K562 (cell line): ENCODE data around the gene ACTR3. TPM values are rescaled to one million over a fixed set of nuclear protein-coding genes. Genes with fewer than 3 reads are reported as not detected.
A peak's percentile ranks its signal among the peaks of the same experiment; 100 is the strongest.

Experiments
- ATAC-seq: fragments of 200-7000 bp; cut with Tn5 transposase; 3 replicates; pipeline ENCODE4 v1.9.1; 2020; ENCODE audit warnings: moderate library complexity
- Bru-seq: library from RNA; stranded (reverse); fragments of 400-500 nt; gene quantifications from one replicate; lab custom pipeline; 2021; lab: Mats Ljungman, UMichigan
- BruChase-seq, 2 experiments: library from RNA; stranded (reverse); fragments of 400-500 nt; gene quantifications; one replicate each; lab custom pipeline; 2021; lab: Mats Ljungman, UMichigan
- BruUV-seq: library from RNA; stranded (reverse); fragments of 400-500 nt; replicated peaks from 2 replicates; lab custom pipeline; 2021; lab: Mats Ljungman, UMichigan
- CTCF ChIA-PET: fragments of 300-600 bp; formaldehyde crosslinking; extraction: SDS; loops from one replicate; lab custom pipeline; 2021; ENCODE audit warnings: low intra/inter-chr PET ratio; lab: Yijun Ruan, JAX
- POLR2A ChIA-PET: fragments of 300-600, 350-650 bp; sonication (Branson Sonifier 250); formaldehyde crosslinking; extraction: SDS; loops from one replicate; lab custom pipeline; 2021; ENCODE audit warnings: antibody characterized with exemption, inconsistent platforms; lab: Yijun Ruan, JAX
- DNase-seq, 4 experiments: peaks; one replicate each; pipeline versions ENCODE4 v3.0.0 to v3.0.0-alpha.2; 2011 to 2018; ENCODE audit warnings: low spot score in 3 of 4, mixed read lengths in 3 of 4; ENCODE audit errors: extremely low read depth in 1 of 4
- FAIRE-seq: peaks from 2 replicates; lab custom pipeline; 2011; peaks lifted over from hg19 to GRCh38; lab: Jason Lieb, UNC
- H2AFZ ChIP-seq: 2 replicates; pipeline ENCODE4 v1.6.0; 2011; ENCODE audit warnings: low read depth, low read length, control low read depth, inconsistent platforms
- H3K27ac ChIP-seq: fragments of 200-600 bp; 3 replicates; pipeline ENCODE4 v1.8.0; 2011; ENCODE audit warnings: low read depth, mild to moderate bottlenecking, control low read depth, inconsistent platforms, low read length, moderate library complexity, mixed read lengths; ENCODE audit errors: extremely low read depth
- H3K27me3 ChIP-seq, 2 experiments: fragments of 300-600 bp in 1 of 2; 2 replicates in 1 of 2; 3 replicates in 1 of 2; pipeline versions ENCODE4 v1.6.0 to v1.8.0; 2011; ENCODE audit warnings: inconsistent platforms in 2 of 2, low read length in 2 of 2, mild to moderate bottlenecking in 1 of 2, mixed read lengths in 1 of 2, moderate library complexity in 1 of 2; ENCODE audit not compliant: control insufficient read depth in 2 of 2, insufficient read depth in 2 of 2
- H3K36me3 ChIP-seq: fragments of 300-600 bp; 3 replicates; pipeline ENCODE4 v1.8.0; 2011; ENCODE audit warnings: mild to moderate bottlenecking, low read length, inconsistent platforms; ENCODE audit not compliant: control insufficient read depth, insufficient read depth
- H3K4me1 ChIP-seq, 2 experiments: fragments of 200-600 bp in 1 of 2; replicated peaks in 1 of 2; 2 replicates in 1 of 2; 3 replicates in 1 of 2; pipeline versions ENCODE4 v1.5.1 to v1.8.0; 2011; ENCODE audit warnings: inconsistent platforms in 2 of 2, low read length in 2 of 2, mild to moderate bottlenecking in 1 of 2, mixed read lengths in 1 of 2, moderate library complexity in 1 of 2; ENCODE audit not compliant: control insufficient read depth in 2 of 2, insufficient read depth in 2 of 2
- H3K4me2 ChIP-seq: 2 replicates; pipeline ENCODE4 v1.6.1; 2011; ENCODE audit warnings: low read length, control low read depth, inconsistent platforms, mixed read lengths; ENCODE audit not compliant: insufficient read depth
- H3K4me3 ChIP-seq: fragments of 200-600 bp; sonication (generic), shearing (Covaris generic); 2 replicates; pipeline ENCODE4 v1.5.1; 2016; ENCODE audit warnings: control low read depth, inconsistent platforms
- H3K79me2 ChIP-seq: fragments of 200-600 bp; 3 replicates; pipeline ENCODE4 v1.8.0; 2011; ENCODE audit warnings: low read length, inconsistent platforms; ENCODE audit not compliant: control insufficient read depth, insufficient read depth
- H3K9ac ChIP-seq, 2 experiments: 2 replicates each; pipeline versions ENCODE4 v1.6.0 to v1.6.1; 2011; ENCODE audit warnings: low read depth in 2 of 2, low read length in 2 of 2, control low read depth in 1 of 2, inconsistent platforms in 1 of 2, mild to moderate bottlenecking in 1 of 2, mixed read lengths in 1 of 2; ENCODE audit not compliant: insufficient read depth in 1 of 2
- H3K9me1 ChIP-seq: one replicate; pipeline ENCODE4 v1.6.0; 2011; ENCODE audit warnings: inconsistent platforms, mild to moderate bottlenecking, low read length, moderate library complexity; ENCODE audit not compliant: control insufficient read depth, insufficient read depth
- H3K9me3 ChIP-seq: replicated peaks from 2 replicates; pipeline ENCODE4 v1.5.1; 2011; ENCODE audit warnings: low read depth, low read length, inconsistent platforms; ENCODE audit not compliant: control insufficient read depth, insufficient read depth
- H4K20me1 ChIP-seq: replicated peaks from 2 replicates; pipeline ENCODE4 v1.6.1; 2011; ENCODE audit warnings: low read length, inconsistent platforms, mixed read lengths; ENCODE audit not compliant: control insufficient read depth, insufficient read depth
- CXXC5 ChIP-seq: fragments of 250-450 bp; sonication (Bioruptor Pico); IDR thresholded peaks from 2 replicates; pipeline ENCODE4 v1.8.0; 2022; ENCODE audit warnings: inconsistent platforms, mild to moderate bottlenecking, moderate library complexity
- ETV6 ChIP-seq, 3 experiments: fragments of 150-350 bp in 1 of 3; sonication (generic) in 1 of 3; formaldehyde crosslinking in 1 of 3; IDR thresholded peaks; 2 replicates each; pipeline versions ENCODE4 v1.6.1 to v1.8.0; 2014 to 2022; ENCODE audit warnings: borderline replicate concordance in 2 of 3, low read depth in 2 of 3, antibody characterized with exemption in 1 of 3, low read length in 1 of 3, mild to moderate bottlenecking in 1 of 3, missing genetic modification reagents in 1 of 3
- GATA2 ChIP-seq: sonication (generic); formaldehyde crosslinking; IDR thresholded peaks from 2 replicates; pipeline ENCODE4 v1.4.0; 2020; ENCODE audit warnings: mild to moderate bottlenecking, missing genetic modification reagents
- HDAC1 ChIP-seq, 2 experiments: fragments of 450-650 bp; IDR thresholded peaks; 2 replicates each; pipeline ENCODE4 v1.6.1; 2016 to 2017; ENCODE audit warnings: inconsistent platforms in 1 of 2, mild to moderate bottlenecking in 1 of 2, moderate library complexity in 1 of 2
- NUFIP1 ChIP-seq: fragments of 450-650 bp; IDR thresholded peaks from 2 replicates; pipeline ENCODE4 v1.6.1; 2018; ENCODE audit not compliant: partially characterized antibody
- POU5F1 ChIP-seq: fragments of 150-350 bp; IDR thresholded peaks from 2 replicates; pipeline ENCODE4 v1.6.1; 2014; ENCODE audit warnings: borderline replicate concordance, low read length, low read depth, mild to moderate bottlenecking; ENCODE audit not compliant: partially characterized antibody
- RBM15 ChIP-seq: fragments of 200-400 bp; formaldehyde crosslinking; IDR thresholded peaks from 2 replicates; pipeline ENCODE4 v1.6.1; 2018; ENCODE audit warnings: mild to moderate bottlenecking, low read length, moderate library complexity; ENCODE audit not compliant: insufficient read depth
- TAF7 ChIP-seq: fragments of 450-650 bp; IDR thresholded peaks from 2 replicates; pipeline ENCODE4 v1.6.1; 2016; ENCODE audit warnings: missing genetic modification characterization, missing compliant biosample characterization
- TAL1 ChIP-seq: fragments of 450-650 bp; IDR thresholded peaks from 2 replicates; pipeline ENCODE4 v1.6.1; 2016; ENCODE audit warnings: mild to moderate bottlenecking
- TCF7 ChIP-seq: sonication (generic); IDR thresholded peaks from 2 replicates; pipeline ENCODE4 v1.6.1; 2016; ENCODE audit warnings: antibody characterized with exemption, borderline replicate concordance
- ZNF212 ChIP-seq: fragments of 450-650 bp; formaldehyde crosslinking; IDR thresholded peaks from 2 replicates; pipeline ENCODE4 v1.4.0; 2020; ENCODE audit warnings: mild to moderate bottlenecking
- ZNF511 ChIP-seq: sonication (generic); formaldehyde crosslinking; IDR thresholded peaks from 2 replicates; pipeline ENCODE4 v1.8.0; 2022; ENCODE audit warnings: mild to moderate bottlenecking, missing genetic modification reagents
- ZNF57 ChIP-seq: fragments of 450-650 bp; formaldehyde crosslinking; IDR thresholded peaks from 2 replicates; pipeline ENCODE4 v1.4.0; 2020; ENCODE audit warnings: mild to moderate bottlenecking, moderate library complexity
- WGBS: fragments of 100-300 bp; shearing (Covaris generic); methylation state at CpG from one replicate; pipeline ENCODE4 v1.1.6; 2016; ENCODE audit warnings: low coverage, mixed read lengths; ENCODE audit not compliant: insufficient coverage; ENCODE audit errors: missing lambda C conversion rate; 5-methylcytosine and 5-hydroxymethylcytosine counted together
- in situ Hi-C: fragments of 300-500 bp; cut with MboI; formaldehyde crosslinking; loops from 4 replicates; pipeline ENCODE4 v1.15.0; 2018; ENCODE audit warnings: inconsistent platforms, mixed read lengths
- intact Hi-C: fragments of 100-400 bp; cut with micrococcal nuclease; formaldehyde crosslinking; loops from 2 replicates; pipeline ENCODE4 v1.14.2; 2022
- long read RNA-seq, 3 experiments: library from polyadenylated mRNA in 2 of 3; library from RNA in 1 of 3; unstranded in 2 of 3; stranded (forward) in 1 of 3; transcript quantifications; one replicate each; pipeline ENCODE4 v2.0.0, GENCODE V29; 2019 to 2022
- polyA minus RNA-seq, 3 experiments: library from RNA; depleted of rRNA, polyadenylated mRNA; stranded (reverse); fragments of >200 nt; gene quantifications; 2 replicates each; pipeline ENCODE4 v1.2.3, GENCODE V29; 2011
- polyA plus RNA-seq, 8 experiments: library from polyadenylated mRNA; depleted of rRNA in 4 of 8; stranded (reverse) in 5 of 8; unstranded in 3 of 8; fragments of >200 nt; fragmentation: Nextera tagmentation in 2 of 8; fragmentation: Illumina TruSeq in 1 of 8; extraction: Ambion mirVana in 2 of 8; extraction: Trizol in 1 of 8; gene quantifications; 2 replicates each; pipeline versions ENCODE4 v1.2.1 to v1.2.3, GENCODE V29; 2011 to 2014; ENCODE audit warnings: inconsistent platforms in 1 of 8, missing spikeins in 1 of 8
- total RNA-seq, 7 experiments: library from RNA; depleted of rRNA in 6 of 7; stranded (reverse); fragments of >200 nt in 6 of 7; fragmentation: Illumina TruSeq in 2 of 7; extraction: Trizol in 2 of 7; gene quantifications; 2 replicates each; pipeline versions ENCODE4 v1.2.1 to v1.2.3, GENCODE V29; 2011 to 2021; ENCODE audit warnings: low replicate concordance in 1 of 7

Gene ACTR3
- 59.8 and 145 TPM in 2 replicates for total RNA-seq (2011; cell fraction: chromatin; rRNA removed; ENCODE audit: low replicate concordance)
- 44.6 and 49.2 TPM in 2 replicates for total RNA-seq (2011; cell fraction: nucleolus; rRNA removed)
- 65.8 and 108 TPM in 2 replicates for total RNA-seq (2011; cell fraction: nucleoplasm; rRNA removed)
- 142 and 192 TPM in 2 replicates for total RNA-seq (2014; rRNA removed)
- 273 and 317 TPM in 2 replicates for total RNA-seq (2014; rRNA removed; fragmentation: Illumina TruSeq; extraction: Trizol)
- total RNA-seq (2015; rRNA removed; fragmentation: Illumina TruSeq; extraction: Trizol) = 263 and 277 TPM in 2 replicates
- total RNA-seq (2021) = 307 and 310 TPM in 2 replicates
- polyA plus RNA-seq (2011; rRNA removed) = 246 and 354 TPM in 2 replicates
- polyA plus RNA-seq (2011; cell fraction: cytosol; rRNA removed) = 68.8 and 143 TPM in 2 replicates
- 48.3 and 83.7 TPM in 2 replicates for polyA plus RNA-seq (2011; cell fraction: nucleus; rRNA removed)
- 219 and 220 TPM in 2 replicates for polyA plus RNA-seq (2012)
- polyA plus RNA-seq (2014; fragmentation: Illumina TruSeq; extraction: Trizol) = 236 and 249 TPM in 2 replicates
- 10 to 100 TPM; 49.0 to 65.1 TPM for polyA plus RNA-seq (2014; fragmentation: Nextera tagmentation; extraction: Ambion mirVana)
- polyA plus RNA-seq (2014; rRNA removed) = 205 and 213 TPM in 2 replicates
- polyA minus RNA-seq (2011; rRNA and poly(A)+ RNA removed) = 455 and 468 TPM in 2 replicates
- 213 and 229 TPM in 2 replicates for polyA minus RNA-seq (2011; cell fraction: cytosol; rRNA and poly(A)+ RNA removed)
- 50.5 and 86.9 TPM in 2 replicates for polyA minus RNA-seq (2011; cell fraction: nucleus; rRNA and poly(A)+ RNA removed)
- percentile 96 among the genes with signal in this experiment for Bru-seq, nascent RNA
- BruChase-seq, experiment 1, labeled RNA remaining after a 2-hour chase = percentile 97 among the genes with signal in this experiment
- percentile 97 among the genes with signal in this experiment for BruChase-seq, experiment 2, labeled RNA remaining after a 6-hour chase
- long read RNA-seq, experiment 1, full-length matches to known transcripts = 585 of 682 reads
- long read RNA-seq, experiment 1, partial matches to known transcripts = 60 of 682 reads
- long read RNA-seq, experiment 1, other reads (novel, unspliced or antisense) = 37 of 682 reads
- long read RNA-seq, experiment 2, full-length matches to known transcripts = 65 of 181 reads
- long read RNA-seq, experiment 2, partial matches to known transcripts = 21 of 181 reads
- long read RNA-seq, experiment 2, other reads (novel, unspliced or antisense) = 95 of 181 reads
- long read RNA-seq, experiment 3, full-length matches to known transcripts = 198 of 226 reads
- long read RNA-seq, experiment 3, partial matches to known transcripts = 21 of 226 reads
- long read RNA-seq, experiment 3, other reads (novel, unspliced or antisense) = 7 of 226 reads

GRCh38 chr2:113889471-113890252, at the start of gene ACTR3:
TSS of gene ACTR3 (plus strand) at chr2:113890089. CDS start at chr2:113890280, 191 bp downstream.
- BruUV-seq = no TSS peak
- H3K9ac ChIP-seq = peak within 1 kb of the TSS; percentile 93 to 98
- CTCF ChIA-PET = no interaction called here
- no peaks in the 10 kb centered on the region for H4K20me1 ChIP-seq
- ATAC-seq (peak; percentile 88), DNase-seq (peak; percentile 95 to 99 (median 96)), FAIRE-seq (peak; percentile 94)
- POLR2A ChIA-PET = interaction anchor here (0.6 to 4.4 kb wide), 14 partner anchors 8 to 750 kb away, joined by 3 to 75 read pairs (median 4); partner anchors contain the start of gene SLC35F5
- H3K36me3 ChIP-seq = peaks cover 5% of the 10 kb centered on the region; the same call in 1 of the 3 replicates
- H3K4me2 ChIP-seq = peak within 1 kb of the TSS; percentile 93
- H3K27me3 ChIP-seq = no peaks in the 10 kb centered on the region
- peak within 1 kb of the TSS; percentile 94 for H2AFZ ChIP-seq
- peak within 1 kb of the TSS; percentile 86 for H3K4me3 ChIP-seq
- peaks cover 15 to 26% of the 10 kb centered on the region in 2 experiments for H3K4me1 ChIP-seq
- peaks cover 69% of the 10 kb centered on the region for H3K79me2 ChIP-seq
- peak within 1 kb of the TSS; percentile 95 for H3K27ac ChIP-seq
- H3K9me3 ChIP-seq = no peaks in the 10 kb centered on the region
- WGBS = under 1% methylated on average over 33 of the region's 51 CpGs
- H3K9me1 ChIP-seq = no peaks in the 10 kb centered on the region
- in situ Hi-C loops = no loop called here
- intact Hi-C loops = loop anchor here (2.0 to 5.0 kb wide), 2 partner anchors 67 to 133 kb away; partner anchors contain the start of gene SLC35F5
- no peak for TF ChIP-seq RBM15
- TF ChIP-seq ZNF212 (CRISPR knock-in tag) = 0 out of 2 replicates have a peak, but pooled peaks have one; percentile 62
- 0 out of 2 replicates have a peak, but pooled peaks have one; percentile 16 for TF ChIP-seq TAL1
- TF ChIP-seq TAF7 = peak; percentile 96
- peak; percentile 64 for TF ChIP-seq NUFIP1
- TF ChIP-seq HDAC1 (IDR thresholded peaks at IDR 0.05) = peak in 1 of 2 experiments; percentile 0; a peak in 1 of 4 replicates
- TF ChIP-seq POU5F1 = no peak
- no peak for TF ChIP-seq ZNF57 (CRISPR knock-in tag)
- no peak for TF ChIP-seq TCF7
- TF ChIP-seq GATA2 (CRISPR knock-in tag) = peak; percentile 79
- TF ChIP-seq CXXC5 (CRISPR knock-in tag) = peak; percentile 80
- TF ChIP-seq ZNF511 (CRISPR knock-in tag) = peak; percentile 23; the same call in 1 of the 2 replicates
- peak; percentile 13 to 28; a peak in 1 of 4 replicates for TF ChIP-seq ETV6 (IDR thresholded peaks at IDR 0.05; ENCODE audit: borderline replicate concordance in 1 of 2, low read depth in 2 of 2, low read length in 1 of 2)
- TF ChIP-seq ETV6 (CRISPR knock-in tag; IDR thresholded peaks at IDR 0.05; ENCODE audit: borderline replicate concordance) = no peak
